ENCODE data around the gene PLIN4. TPM values are rescaled to one million over a fixed set of nuclear protein-coding genes. Genes with fewer than 3 reads are reported as not detected.

The PLIN4 gene
- total and polyA plus RNA-seq, 10 of the 15 experiments (the other 5 are each of a cell fraction or from before 2014, with no cell fraction given) = 0.01 to 0.11 (median 0.05) TPM; not detected in 2

GRCh38 chr19:4457654-4458395, 60.5 kb downstream of the PLIN4 start, which contains the start of gene UBXN6 (continued):
- TF ChIP-seq ZBTB33 (IDR thresholded peaks at IDR 0.05) = no peak
- TF ChIP-seq MXI1 (IDR thresholded peaks at IDR 0.05; ENCODE audit: low read depth, low read length) = peak; percentile 90
- TF ChIP-seq NR2C1 (IDR thresholded peaks at IDR 0.05) = peak; percentile 87
- peak; percentile 83 for TF ChIP-seq CREB1 (IDR thresholded peaks at IDR 0.05; ENCODE audit: low read depth)
- TF ChIP-seq IRF4 (IDR thresholded peaks at IDR 0.05; ENCODE audit: low read depth, low read length) = peak; percentile 51; the same call in 1 of the 2 replicates
- peak; percentile 83 for TF ChIP-seq USF2 (IDR thresholded peaks at IDR 0.05; ENCODE audit: borderline replicate concordance, low read depth, low read length)
- peak; percentile 50; the same call in 1 of the 2 replicates for TF ChIP-seq MEF2A (IDR thresholded peaks at IDR 0.05; ENCODE audit: insufficient read depth, low read depth, low read length)
- no peak for TF ChIP-seq NFXL1 (IDR thresholded peaks at IDR 0.05; ENCODE audit: borderline replicate concordance)
- TF ChIP-seq, protein P1, sequence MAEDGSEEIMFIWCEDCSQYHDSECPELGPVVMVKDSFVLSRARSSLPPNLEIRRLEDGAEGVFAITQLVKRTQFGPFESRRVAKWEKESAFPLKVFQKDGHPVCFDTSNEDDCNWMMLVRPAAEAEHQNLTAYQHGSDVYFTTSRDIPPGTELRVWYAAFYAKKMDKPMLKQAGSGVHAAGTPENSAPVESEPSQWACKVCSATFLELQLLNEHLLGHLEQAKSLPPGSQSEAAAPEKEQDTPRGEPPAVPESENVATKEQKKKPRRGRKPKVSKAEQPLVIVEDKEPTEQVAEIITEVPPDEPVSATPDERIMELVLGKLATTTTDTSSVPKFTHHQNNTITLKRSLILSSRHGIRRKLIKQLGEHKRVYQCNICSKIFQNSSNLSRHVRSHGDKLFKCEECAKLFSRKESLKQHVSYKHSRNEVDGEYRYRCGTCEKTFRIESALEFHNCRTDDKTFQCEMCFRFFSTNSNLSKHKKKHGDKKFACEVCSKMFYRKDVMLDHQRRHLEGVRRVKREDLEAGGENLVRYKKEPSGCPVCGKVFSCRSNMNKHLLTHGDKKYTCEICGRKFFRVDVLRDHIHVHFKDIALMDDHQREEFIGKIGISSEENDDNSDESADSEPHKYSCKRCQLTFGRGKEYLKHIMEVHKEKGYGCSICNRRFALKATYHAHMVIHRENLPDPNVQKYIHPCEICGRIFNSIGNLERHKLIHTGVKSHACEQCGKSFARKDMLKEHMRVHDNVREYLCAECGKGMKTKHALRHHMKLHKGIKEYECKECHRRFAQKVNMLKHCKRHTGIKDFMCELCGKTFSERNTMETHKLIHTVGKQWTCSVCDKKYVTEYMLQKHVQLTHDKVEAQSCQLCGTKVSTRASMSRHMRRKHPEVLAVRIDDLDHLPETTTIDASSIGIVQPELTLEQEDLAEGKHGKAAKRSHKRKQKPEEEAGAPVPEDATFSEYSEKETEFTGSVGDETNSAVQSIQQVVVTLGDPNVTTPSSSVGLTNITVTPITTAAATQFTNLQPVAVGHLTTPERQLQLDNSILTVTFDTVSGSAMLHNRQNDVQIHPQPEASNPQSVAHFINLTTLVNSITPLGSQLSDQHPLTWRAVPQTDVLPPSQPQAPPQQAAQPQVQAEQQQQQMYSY (CRISPR knock-in tag; IDR thresholded peaks at IDR 0.05) = no peak
- no peak for TF ChIP-seq CBFB (IDR thresholded peaks at IDR 0.05; ENCODE audit: low read depth)
- TF ChIP-seq USF1 (IDR thresholded peaks at IDR 0.05; ENCODE audit: borderline replicate concordance, extremely low read length, insufficient read depth, low read depth, low read length) = peak; percentile 93
- no peak for TF ChIP-seq E4F1 (IDR thresholded peaks at IDR 0.05; ENCODE audit: borderline replicate concordance, partially characterized antibody)
- TF ChIP-seq ZNF687 (IDR thresholded peaks at IDR 0.05) = no peak
